Duodenal mucosa (tissue), 2 donors: ENCODE data around the gene EOGT.

Experiments
- H3K27ac ChIP-seq: one replicate; pipeline ENCODE4 v1.7.0; 2013; ENCODE audit warnings: low read depth, low read length
- H3K27me3 ChIP-seq, 2 donors: one replicate each; pipeline ENCODE4 v1.7.0; 2013; ENCODE audit warnings: low read length in 2 of 2, control low read depth in 1 of 2; ENCODE audit not compliant: insufficient read depth in 2 of 2, control insufficient read depth in 1 of 2
- H3K36me3 ChIP-seq, 2 donors: one replicate each; pipeline ENCODE4 v1.7.0; 2013; ENCODE audit warnings: low read length in 2 of 2, control low read depth in 1 of 2; ENCODE audit not compliant: insufficient read depth in 2 of 2, control insufficient read depth in 1 of 2
- H3K4me1 ChIP-seq, 2 donors: one replicate each; pipeline ENCODE4 v1.7.0; 2013; ENCODE audit warnings: low read length in 2 of 2, control low read depth in 1 of 2; ENCODE audit not compliant: insufficient read depth in 2 of 2, control insufficient read depth in 1 of 2
- H3K4me3 ChIP-seq, 2 donors: one replicate each; pipeline ENCODE4 v1.7.0; 2013; ENCODE audit warnings: low read length in 2 of 2, low read depth in 1 of 2
- H3K9ac ChIP-seq, 2 donors: one replicate each; pipeline ENCODE4 v1.7.0; 2013; ENCODE audit warnings: low read length in 2 of 2, low read depth in 1 of 2
- H3K9me3 ChIP-seq, 2 donors: one replicate each; pipeline ENCODE4 v1.7.0; 2013; ENCODE audit warnings: low read length in 2 of 2, control low read depth in 1 of 2; ENCODE audit not compliant: control insufficient read depth in 1 of 2

Gene EOGT

GRCh38 chr3:68996356-68996995 lies 17.0 kb downstream of the EOGT start:
- no peak overlapping the region for H3K9ac ChIP-seq
- H3K4me1 ChIP-seq: no peaks in the 10 kb centered on the region
- peaks cover 10 to 31% of the 10 kb centered on the region in 2 donors for H3K36me3 ChIP-seq
- H3K4me3 ChIP-seq: no peak overlapping the region
- H3K27me3 ChIP-seq: no peaks in the 10 kb centered on the region
- no peak overlapping the region for H3K27ac ChIP-seq
- H3K9me3 ChIP-seq: no peaks in the 10 kb centered on the region

- Histone ChIP-seq H3K9me3 (no peaks in the 10 kb centered on the region), H3K9ac (no peak overlapping the region), H3K4me1 (no peaks in the 10 kb centered on the region), H3K36me3 (peaks cover 8 to 39% of the 10 kb centered on the region in 2 donors), H3K4me3 (no peak overlapping the region), H3K27me3 (no peaks in the 10 kb centered on the region), H3K27ac (no peak overlapping the region)
Observed at GRCh38 chr3:68988740-68989139, 24.7 kb downstream of the EOGT start.

DNA sequence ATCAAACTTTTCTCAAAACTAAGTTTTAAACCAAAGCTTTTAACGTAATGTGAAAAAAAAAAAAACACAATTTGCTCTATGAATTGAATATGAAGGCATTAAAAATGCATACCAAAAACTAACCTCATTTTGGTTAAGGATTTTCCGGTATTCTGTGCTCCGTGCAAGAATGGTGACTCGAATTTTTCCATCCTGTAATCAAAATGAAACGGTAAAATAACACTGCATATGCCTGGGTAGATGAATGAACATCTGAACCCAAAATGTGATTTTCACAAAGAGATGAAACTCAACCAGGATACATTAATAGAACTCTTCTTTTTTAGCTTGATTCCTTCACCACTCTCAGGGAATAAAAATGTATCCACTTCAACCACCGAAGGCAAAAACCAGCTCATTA lies 26.2 kb downstream of the EOGT start:
- no peak overlapping the region for H3K4me3 ChIP-seq
- H3K27me3 ChIP-seq: no peaks in the 10 kb centered on the region
- H3K9me3 ChIP-seq: no peaks in the 10 kb centered on the region
- H3K4me1 ChIP-seq: no peaks in the 10 kb centered on the region
- peaks cover 11 to 36% of the 10 kb centered on the region in 2 donors for H3K36me3 ChIP-seq
- no peak overlapping the region for H3K27ac ChIP-seq
- H3K9ac ChIP-seq: no peak overlapping the region

- peaks cover 11 to 36% of the 10 kb centered on the region in 2 donors for H3K36me3 ChIP-seq
Observed at GRCh38 chr3:68986496-68987208, 26.8 kb downstream of the EOGT start.

GRCh38 chr3:68985146-68985790 lies 28.2 kb downstream of the EOGT start:
- no peak overlapping the region for H3K4me3 ChIP-seq
- H3K36me3 ChIP-seq: peaks cover 15 to 42% of the 10 kb centered on the region in 2 donors
- H3K9ac ChIP-seq: no peak overlapping the region
- H3K9me3 ChIP-seq: no peaks in the 10 kb centered on the region
- H3K27ac ChIP-seq: no peak overlapping the region
- no peaks in the 10 kb centered on the region for H3K27me3 ChIP-seq
- no peaks in the 10 kb centered on the region for H3K4me1 ChIP-seq

More at GRCh38 chr3:68986496-68987208, 26.8 kb downstream of the EOGT start:
- Histone ChIP-seq H3K9me3 (no peaks in the 10 kb centered on the region), H3K27me3 (no peaks in the 10 kb centered on the region), H3K4me3 (no peak overlapping the region), H3K9ac (no peak overlapping the region), H3K27ac (no peak overlapping the region), H3K4me1 (no peaks in the 10 kb centered on the region)

DNA sequence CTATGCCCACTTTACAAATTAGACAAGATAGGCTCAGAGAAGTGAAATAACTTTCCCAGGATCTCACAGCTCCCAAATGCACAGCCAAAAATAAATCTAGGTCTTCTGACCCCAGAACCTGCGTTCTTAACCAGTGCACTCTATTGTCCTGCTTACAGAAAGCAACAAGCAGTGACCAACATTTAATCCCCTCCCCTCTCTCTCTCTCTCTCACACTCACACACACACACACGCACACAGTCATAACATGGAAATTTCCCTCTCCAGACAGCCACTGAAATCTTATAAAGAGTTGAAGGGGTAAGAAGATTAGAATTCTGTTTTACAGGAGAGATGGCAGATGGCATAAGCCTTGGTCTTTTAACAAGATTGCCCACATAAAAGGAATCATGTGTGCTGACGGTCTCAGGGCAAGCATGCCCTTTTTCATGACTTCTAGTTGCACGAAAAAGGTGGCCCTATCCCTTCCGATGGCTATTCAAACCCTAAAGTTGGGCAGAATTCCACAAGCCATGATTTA lies 29.4 kb downstream of the EOGT start:
- H3K27me3 ChIP-seq: no peaks in the 10 kb centered on the region
- no peak overlapping the region for H3K27ac ChIP-seq
- H3K9ac ChIP-seq: no peak overlapping the region
- no peak overlapping the region for H3K4me3 ChIP-seq
- peaks cover 21 to 49% of the 10 kb centered on the region in 2 donors for H3K36me3 ChIP-seq
- no peaks in the 10 kb centered on the region for H3K9me3 ChIP-seq
- H3K4me1 ChIP-seq: no peaks in the 10 kb centered on the region

DNA sequence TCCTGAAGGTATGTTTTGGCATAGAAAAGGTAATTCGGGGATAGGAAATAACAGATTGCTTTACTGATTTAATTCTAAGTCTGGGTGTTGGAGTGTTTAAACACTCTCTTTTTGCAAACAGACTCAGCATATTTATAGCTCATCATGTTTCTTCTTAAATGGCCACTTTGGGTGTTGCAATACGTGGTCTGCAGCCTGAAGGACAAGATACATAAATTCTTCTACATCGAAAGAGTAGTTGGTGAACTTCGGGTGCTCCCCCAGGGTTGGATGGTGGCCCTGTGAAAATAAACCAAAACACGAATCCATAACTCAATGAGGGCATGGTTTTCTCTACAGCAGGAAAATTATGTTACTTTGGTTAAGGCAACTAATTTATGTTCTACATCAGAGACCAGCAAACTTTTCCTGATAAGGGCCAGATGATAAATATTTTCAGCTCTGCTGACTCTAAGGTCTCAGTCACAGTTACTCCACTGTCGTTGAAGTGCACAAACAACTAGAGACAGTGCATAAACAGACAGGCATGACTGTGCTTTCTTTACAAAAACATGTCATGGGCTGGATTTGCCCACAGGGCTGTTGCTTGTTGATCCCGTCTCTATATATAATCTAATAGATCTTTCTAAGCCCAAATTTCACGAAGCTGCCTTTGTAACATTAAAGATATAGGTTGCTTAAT lies 35.9 kb downstream of the EOGT start:
- peaks cover 23 to 29% of the 10 kb centered on the region in 2 donors for H3K36me3 ChIP-seq

DNA sequence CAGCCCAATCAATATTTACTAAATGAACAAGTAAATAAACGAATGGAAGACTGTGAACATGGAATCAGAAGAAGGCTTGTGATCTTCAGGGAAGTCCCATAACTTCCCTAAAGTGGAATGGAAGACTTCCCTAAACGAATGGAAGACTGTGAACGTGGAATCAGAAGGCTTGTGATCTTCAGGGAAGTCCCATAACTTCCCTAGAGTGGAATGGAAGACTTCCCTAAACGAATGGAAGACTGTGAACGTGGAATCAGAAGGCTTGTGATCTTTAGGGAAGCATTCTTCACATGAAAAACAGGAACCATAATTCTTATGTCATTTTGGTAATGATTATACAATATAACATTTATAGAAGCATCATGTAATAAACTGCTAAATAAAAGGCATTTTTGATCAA lies 38.8 kb downstream of the EOGT start:
- Histone ChIP-seq H3K27me3 (peaks cover 0 to 3% of the 10 kb centered on the region in 2 donors), H3K4me1 (no peaks in the 10 kb centered on the region), H3K4me3 (no peak overlapping the region), H3K9me3 (no peaks in the 10 kb centered on the region), H3K27ac (no peak overlapping the region), H3K36me3 (peaks cover 15 to 21% of the 10 kb centered on the region in 2 donors), H3K9ac (no peak overlapping the region)

More for the DNA sequence above, 35.9 kb downstream of the EOGT start:
- no peak overlapping the region for H3K9ac ChIP-seq
- H3K27ac ChIP-seq: no peak overlapping the region
- H3K9me3 ChIP-seq: no peaks in the 10 kb centered on the region
- H3K4me1 ChIP-seq: no peaks in the 10 kb centered on the region
- H3K27me3 ChIP-seq: no peaks in the 10 kb centered on the region
- no peak overlapping the region for H3K4me3 ChIP-seq

DNA sequence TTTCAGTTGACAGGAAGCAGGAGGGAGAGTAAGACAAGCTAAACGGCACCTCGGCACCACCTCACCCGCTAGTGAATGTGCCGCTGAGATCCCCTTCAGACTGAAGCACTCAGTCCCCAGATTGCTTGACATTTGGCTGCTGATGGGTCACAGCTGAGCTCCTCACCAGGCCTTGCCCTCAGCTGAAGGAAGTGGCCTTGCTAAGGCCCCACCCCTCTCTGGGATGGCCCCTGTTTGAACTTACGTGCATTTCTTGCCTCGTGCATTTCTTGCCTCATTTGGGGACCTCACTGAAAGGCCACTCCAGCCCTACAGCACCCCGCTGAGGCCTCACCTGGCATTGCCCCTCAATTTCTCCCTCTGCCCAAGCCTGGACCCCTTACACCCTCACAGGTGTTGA lies 39.8 kb downstream of the EOGT start:
- Histone ChIP-seq H3K27ac (no peak overlapping the region), H3K4me1 (no peaks in the 10 kb centered on the region), H3K27me3 (peaks cover 0 to 3% of the 10 kb centered on the region in 2 donors), H3K4me3 (no peak overlapping the region), H3K9me3 (no peaks in the 10 kb centered on the region), H3K36me3 (peaks cover 8 to 13% of the 10 kb centered on the region in 2 donors), H3K9ac (no peak overlapping the region)
